ENCODE data around the gene DAPL1.

GRCh38 chr2:158762336-158762735 lies 32.8 kb upstream of the DAPL1 start:
- TF ChIP-seq CTCF (conservative IDR thresholded peaks at IDR 0.05; ENCODE audit: low read length) (no peak), EZH2phosphoT487 (IDR thresholded peaks at IDR 0.05; ENCODE audit: borderline replicate concordance, low read depth, low read length) (no peak)
